Neural crest cell (in vitro differentiated cells): Measurements from ENCODE around the gene COX7B2. TPM values are rescaled to one million over a fixed set of nuclear protein-coding genes. Genes with fewer than 3 reads are reported as not detected.
A peak's percentile ranks its signal among the peaks of the same experiment; 100 is the strongest.

ENCODE experiments used
- DNase-seq: peaks from one replicate; pipeline ENCODE4 v3.0.0; 2021; ENCODE audit warnings: low read depth, mixed read lengths, low spot score
- H3K27ac Mint-ChIP-seq: one replicate; pipeline ENCODE4 v1.8.0; 2021; ENCODE audit warnings: mild to moderate bottlenecking, mixed read lengths; ENCODE audit not compliant: unreplicated experiment
- H3K27me3 Mint-ChIP-seq: 2 replicates; pipeline ENCODE4 v1.8.0; 2021; ENCODE audit warnings: low read depth, mild to moderate bottlenecking, mixed read lengths
- H3K36me3 Mint-ChIP-seq: 2 replicates; pipeline ENCODE4 v1.8.0; 2021; ENCODE audit warnings: low read depth, mild to moderate bottlenecking, mixed read lengths
- H3K4me1 Mint-ChIP-seq: 2 replicates; pipeline ENCODE4 v1.8.0; 2021; ENCODE audit warnings: mixed read lengths
- H3K4me3 Mint-ChIP-seq: one replicate; pipeline ENCODE4 v1.8.0; 2021; ENCODE audit warnings: mild to moderate bottlenecking, mixed read lengths
- H3K9me3 Mint-ChIP-seq: 2 replicates; pipeline ENCODE4 v1.8.0; 2021; ENCODE audit warnings: mixed read lengths
- CTCF ChIP-seq: fragments of 200-600 bp; sonication (generic); conservative IDR thresholded peaks from 2 replicates; pipeline ENCODE4 v1.5.0; 2021; ENCODE audit warnings: antibody characterized with exemption, mild to moderate bottlenecking
- total RNA-seq: library from RNA; stranded (reverse); gene quantifications from 2 replicates; pipeline ENCODE4 v1.2.1, GENCODE V29; 2021

The COX7B2 gene
- total RNA-seq, 1 donor from 2014 or later: not detected

- Mint-ChIP-seq H3K27ac (no peak overlapping the region), H3K9me3 (no peaks in the 10 kb centered on the region), H3K27me3 (peaks cover 16% of the 10 kb centered on the region), H3K4me3 (no peak overlapping the region), H3K36me3 (no peaks in the 10 kb centered on the region), H3K4me1 (no peaks in the 10 kb centered on the region)
- no peak for TF ChIP-seq CTCF
- DNase-seq: no peak
These were observed 36.0 kb upstream of the COX7B2 start for GRCh38 chr4:46945062-46945461.

- peaks cover 18% of the 10 kb centered on the region for H3K27me3 Mint-ChIP-seq
- DNase-seq: no peak
These were observed 35.3 kb upstream of the COX7B2 start for GRCh38 chr4:46944345-46944744.

GRCh38 chr4:46937493-46937892, 28.4 kb upstream of the COX7B2 start:
- peak; percentile 43 for TF ChIP-seq CTCF
- H3K27ac Mint-ChIP-seq: no peak overlapping the region
- no peak for DNase-seq
- H3K4me1 Mint-ChIP-seq: no peaks in the 10 kb centered on the region
- H3K9me3 Mint-ChIP-seq: no peaks in the 10 kb centered on the region
- no peak overlapping the region for H3K4me3 Mint-ChIP-seq
- no peaks in the 10 kb centered on the region for H3K36me3 Mint-ChIP-seq
- H3K27me3 Mint-ChIP-seq: peaks cover 47% of the 10 kb centered on the region

More at GRCh38 chr4:46944345-46944744, 35.3 kb upstream of the COX7B2 start:
- no peaks in the 10 kb centered on the region for H3K9me3 Mint-ChIP-seq
- H3K4me3 Mint-ChIP-seq: no peak overlapping the region
- H3K4me1 Mint-ChIP-seq: no peaks in the 10 kb centered on the region
- no peaks in the 10 kb centered on the region for H3K36me3 Mint-ChIP-seq
- TF ChIP-seq CTCF: no peak
- H3K27ac Mint-ChIP-seq: no peak overlapping the region

GRCh38 chr4:46934726-46935125, 25.7 kb upstream of the COX7B2 start:
- no peak overlapping the region for H3K4me3 Mint-ChIP-seq

GRCh38 chr4:46933686-46934085, 24.6 kb upstream of the COX7B2 start:
- H3K4me1 Mint-ChIP-seq: no peaks in the 10 kb centered on the region
- no peaks in the 10 kb centered on the region for H3K36me3 Mint-ChIP-seq
- no peak for DNase-seq
- no peak for TF ChIP-seq CTCF
- H3K9me3 Mint-ChIP-seq: no peaks in the 10 kb centered on the region
- H3K4me3 Mint-ChIP-seq: no peak overlapping the region
- no peak overlapping the region for H3K27ac Mint-ChIP-seq
- peaks cover 58% of the 10 kb centered on the region for H3K27me3 Mint-ChIP-seq

More at GRCh38 chr4:46934726-46935125, 25.7 kb upstream of the COX7B2 start:
- H3K9me3 Mint-ChIP-seq: no peaks in the 10 kb centered on the region
- H3K27ac Mint-ChIP-seq: no peak overlapping the region
- TF ChIP-seq CTCF: no peak
- H3K36me3 Mint-ChIP-seq: no peaks in the 10 kb centered on the region
- no peaks in the 10 kb centered on the region for H3K4me1 Mint-ChIP-seq
- no peak for DNase-seq
- peaks cover 62% of the 10 kb centered on the region for H3K27me3 Mint-ChIP-seq

GRCh38 chr4:46931981-46932380, 22.9 kb upstream of the COX7B2 start:
- H3K9me3 Mint-ChIP-seq: no peaks in the 10 kb centered on the region
- peaks cover 64% of the 10 kb centered on the region for H3K27me3 Mint-ChIP-seq
- H3K4me1 Mint-ChIP-seq: no peaks in the 10 kb centered on the region
- TF ChIP-seq CTCF: peak; percentile 54
- no peak overlapping the region for H3K4me3 Mint-ChIP-seq
- H3K27ac Mint-ChIP-seq: no peak overlapping the region
- H3K36me3 Mint-ChIP-seq: no peaks in the 10 kb centered on the region
- DNase-seq: no peak
